Suprapubic skin (tissue), 4 donors: Measurements from ENCODE around the gene KRTAP5-3.
"Not testable (repeated sequence)": the region's sequence is repeated elsewhere in the genome, so short reads cannot be mapped to it uniquely, and the experiment has no call there.

Source experiments
- CTCF ChIP-seq, 2 donors: fragments of 200-600 bp in 1 of 2; fragments of 450-650 bp in 1 of 2; sonication (generic) in 1 of 2; IDR thresholded peaks; one replicate each; pipeline ENCODE4 v1.5.1; 2016 to 2019; ENCODE audit warnings: antibody characterized with exemption in 2 of 2, mild to moderate bottlenecking in 1 of 2, moderate library complexity in 1 of 2
- EP300 ChIP-seq: sonication (generic); formaldehyde crosslinking; IDR thresholded peaks from one replicate; pipeline ENCODE4 v1.6.1; 2017; ENCODE audit warnings: antibody characterized with exemption
- POLR2A ChIP-seq, 2 donors: fragments of 450-650 bp; IDR thresholded peaks; one replicate each; pipeline ENCODE4 v1.6.1; 2017; ENCODE audit warnings: antibody characterized with exemption in 2 of 2, mild to moderate bottlenecking in 2 of 2, moderate library complexity in 2 of 2
- POLR2AphosphoS5 ChIP-seq, 3 donors: sonication (generic); formaldehyde crosslinking; IDR thresholded peaks; one replicate each; pipeline ENCODE4 v1.6.1; 2017; ENCODE audit warnings: antibody characterized with exemption in 3 of 3

GRCh38 chr11:1595994-1596575, 12.2 kb downstream of the KRTAP5-3 start:
- TF ChIP-seq POLR2A (IDR thresholded peaks at IDR 0.05); CTCF (IDR thresholded peaks at IDR 0.05); EP300; POLR2AphosphoS5 (IDR thresholded peaks at IDR 0.05): not testable (repeated sequence)
